ENCODE results near the gene LRRC4C. TPM values are rescaled to one million over a fixed set of nuclear protein-coding genes. Genes with fewer than 3 reads are reported as not detected.

LRRC4C gene
- polyA plus RNA-seq, 1 donor from 2014 or later = 24.3 TPM

GRCh38 chr11:41435531-41435930 lies 23.9 kb downstream of the LRRC4C start (continued):
- TF ChIP-seq, protein P1, sequence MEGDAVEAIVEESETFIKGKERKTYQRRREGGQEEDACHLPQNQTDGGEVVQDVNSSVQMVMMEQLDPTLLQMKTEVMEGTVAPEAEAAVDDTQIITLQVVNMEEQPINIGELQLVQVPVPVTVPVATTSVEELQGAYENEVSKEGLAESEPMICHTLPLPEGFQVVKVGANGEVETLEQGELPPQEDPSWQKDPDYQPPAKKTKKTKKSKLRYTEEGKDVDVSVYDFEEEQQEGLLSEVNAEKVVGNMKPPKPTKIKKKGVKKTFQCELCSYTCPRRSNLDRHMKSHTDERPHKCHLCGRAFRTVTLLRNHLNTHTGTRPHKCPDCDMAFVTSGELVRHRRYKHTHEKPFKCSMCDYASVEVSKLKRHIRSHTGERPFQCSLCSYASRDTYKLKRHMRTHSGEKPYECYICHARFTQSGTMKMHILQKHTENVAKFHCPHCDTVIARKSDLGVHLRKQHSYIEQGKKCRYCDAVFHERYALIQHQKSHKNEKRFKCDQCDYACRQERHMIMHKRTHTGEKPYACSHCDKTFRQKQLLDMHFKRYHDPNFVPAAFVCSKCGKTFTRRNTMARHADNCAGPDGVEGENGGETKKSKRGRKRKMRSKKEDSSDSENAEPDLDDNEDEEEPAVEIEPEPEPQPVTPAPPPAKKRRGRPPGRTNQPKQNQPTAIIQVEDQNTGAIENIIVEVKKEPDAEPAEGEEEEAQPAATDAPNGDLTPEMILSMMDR (IDR thresholded peaks at IDR 0.05; ENCODE audit: poor library complexity, severe bottlenecking) = no peak
- TF ChIP-seq TAF1 (IDR thresholded peaks at IDR 0.05; ENCODE audit: low read depth) = no peak
- no peak for TF ChIP-seq EP300 (conservative IDR thresholded peaks at IDR 0.05; ENCODE audit: poor library complexity, severe bottlenecking)

- no peaks in the 10 kb centered on the region for H3K9me2 ChIP-seq (ENCODE audit: insufficient read depth, low read length)
- no peaks in the 10 kb centered on the region for H3K9me3 ChIP-seq (ENCODE audit: low read length)
- H3K27ac ChIP-seq (ENCODE audit: low read length) = no peak overlapping the region
- TF ChIP-seq SMC3 (conservative IDR thresholded peaks at IDR 0.05; ENCODE audit: poor library complexity) (peak; percentile 59), RAD21 (conservative IDR thresholded peaks at IDR 0.05) (peak; percentile 64), REST (IDR thresholded peaks at IDR 0.05; ENCODE audit: borderline replicate concordance) (no peak), TAF1 (IDR thresholded peaks at IDR 0.05; ENCODE audit: low read depth) (no peak)
- TF ChIP-seq, protein P1 (IDR thresholded peaks at IDR 0.05; ENCODE audit: poor library complexity, severe bottlenecking) = peak; percentile 56
- no peaks in the 10 kb centered on the region for H4K20me1 ChIP-seq (ENCODE audit: insufficient read depth)
- H3F3A ChIP-seq (ENCODE audit: insufficient read depth, low read length, poor library complexity, severe bottlenecking) = no peaks in the 10 kb centered on the region
- no peak overlapping the region for H2AFZ ChIP-seq (ENCODE audit: low read depth, low read length)
- H3K4me2 ChIP-seq (ENCODE audit: low read length) = no peak overlapping the region
- H3K36me3 ChIP-seq (ENCODE audit: insufficient read depth, low read length) = no peaks in the 10 kb centered on the region
- H3K79me2 ChIP-seq (replicated peaks; ENCODE audit: insufficient read depth, low read length) = no peaks in the 10 kb centered on the region
- no peak overlapping the region for H3K9ac ChIP-seq (ENCODE audit: low read length)
- no peaks in the 10 kb centered on the region for H3K27me3 ChIP-seq (ENCODE audit: insufficient read depth, low read depth, low read length)
- H3K4me3 ChIP-seq (ENCODE audit: low read length) = no peak overlapping the region
These were observed 27.7 kb downstream of the LRRC4C start for GRCh38 chr11:41431784-41432183.

DNA sequence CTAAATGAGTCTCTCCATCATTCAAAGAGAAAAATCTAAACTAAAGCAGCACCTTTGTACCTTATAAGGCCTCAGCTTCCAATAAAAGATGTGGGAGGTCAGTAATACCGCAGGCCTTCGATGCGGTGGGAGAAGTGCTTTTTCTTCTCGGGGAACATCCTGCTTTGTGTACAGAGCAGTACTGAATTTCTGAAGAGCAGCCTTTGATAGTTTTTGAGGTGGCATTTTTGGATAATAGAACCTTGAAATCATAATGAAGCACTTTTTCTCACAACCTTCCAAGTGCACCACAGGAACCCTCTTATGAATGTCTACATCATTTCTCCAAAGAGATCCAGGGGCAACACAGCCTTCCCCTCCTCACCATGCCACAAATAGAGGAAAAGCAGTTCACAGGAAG lies 39.6 kb downstream of the LRRC4C start:
- Histone ChIP-seq H3K4me3 (ENCODE audit: low read length) (no peak overlapping the region), H3K9me3 (ENCODE audit: low read length) (no peaks in the 10 kb centered on the region), H3K27ac (ENCODE audit: low read length) (no peak overlapping the region), H3K9me2 (ENCODE audit: insufficient read depth, low read length) (no peaks in the 10 kb centered on the region), H3K4me2 (ENCODE audit: low read length) (no peak overlapping the region), H3F3A (ENCODE audit: insufficient read depth, low read length, poor library complexity, severe bottlenecking) (no peaks in the 10 kb centered on the region), H3K27me3 (ENCODE audit: insufficient read depth, low read depth, low read length) (no peaks in the 10 kb centered on the region), H3K9ac (ENCODE audit: low read length) (no peak overlapping the region), H3K36me3 (ENCODE audit: insufficient read depth, low read length) (no peaks in the 10 kb centered on the region), H4K20me1 (ENCODE audit: insufficient read depth) (no peaks in the 10 kb centered on the region), H2AFZ (ENCODE audit: low read depth, low read length) (no peak overlapping the region), H3K79me2 (replicated peaks; ENCODE audit: insufficient read depth, low read length) (no peaks in the 10 kb centered on the region)
- TF ChIP-seq SMC3 (conservative IDR thresholded peaks at IDR 0.05; ENCODE audit: poor library complexity) = no peak
- no peak for TF ChIP-seq POLR2AphosphoS5 (IDR thresholded peaks at IDR 0.05)
- TF ChIP-seq TAF1 (IDR thresholded peaks at IDR 0.05; ENCODE audit: low read depth) = no peak
- TF ChIP-seq RAD21 (conservative IDR thresholded peaks at IDR 0.05) = no peak
- TF ChIP-seq, protein P1 (IDR thresholded peaks at IDR 0.05; ENCODE audit: poor library complexity, severe bottlenecking) = no peak
- no peak for TF ChIP-seq MXI1 (conservative IDR thresholded peaks at IDR 0.05; ENCODE audit: poor library complexity, severe bottlenecking)
- no peak for TF ChIP-seq EP300 (conservative IDR thresholded peaks at IDR 0.05; ENCODE audit: poor library complexity, severe bottlenecking)
- TF ChIP-seq REST (IDR thresholded peaks at IDR 0.05; ENCODE audit: borderline replicate concordance) = no peak
- TF ChIP-seq EZH2 (IDR thresholded peaks at IDR 0.05; ENCODE audit: borderline replicate concordance, insufficient read depth, low read length, poor library complexity, severe bottlenecking) = no peak

All from neural cell (in vitro differentiated cells).